ENCODE measurements around the gene VSTM4.

GRCh38 chr10:48976196-48976595 lies 139.1 kb downstream of the VSTM4 start:
- TF ChIP-seq CTCF (IDR thresholded peaks at IDR 0.05; ENCODE audit: poor library complexity) (peak; percentile 39), EZH2phosphoT487 (IDR thresholded peaks at IDR 0.05; ENCODE audit: low read depth, severe bottlenecking, unreplicated experiment) (no peak)

Data from hepatocyte (in vitro differentiated cells).